ENCODE data around the gene EIF4ENIF1. TPM values are rescaled to one million over a fixed set of nuclear protein-coding genes. Genes with fewer than 3 reads are reported as not detected.
"Not testable (repeated sequence)": the region's sequence is repeated elsewhere in the genome, so short reads cannot be mapped to it uniquely, and the experiment has no call there.

The EIF4ENIF1 gene
- total RNA-seq, 1 donor from 2014 or later: 29.0 TPM

DNA sequence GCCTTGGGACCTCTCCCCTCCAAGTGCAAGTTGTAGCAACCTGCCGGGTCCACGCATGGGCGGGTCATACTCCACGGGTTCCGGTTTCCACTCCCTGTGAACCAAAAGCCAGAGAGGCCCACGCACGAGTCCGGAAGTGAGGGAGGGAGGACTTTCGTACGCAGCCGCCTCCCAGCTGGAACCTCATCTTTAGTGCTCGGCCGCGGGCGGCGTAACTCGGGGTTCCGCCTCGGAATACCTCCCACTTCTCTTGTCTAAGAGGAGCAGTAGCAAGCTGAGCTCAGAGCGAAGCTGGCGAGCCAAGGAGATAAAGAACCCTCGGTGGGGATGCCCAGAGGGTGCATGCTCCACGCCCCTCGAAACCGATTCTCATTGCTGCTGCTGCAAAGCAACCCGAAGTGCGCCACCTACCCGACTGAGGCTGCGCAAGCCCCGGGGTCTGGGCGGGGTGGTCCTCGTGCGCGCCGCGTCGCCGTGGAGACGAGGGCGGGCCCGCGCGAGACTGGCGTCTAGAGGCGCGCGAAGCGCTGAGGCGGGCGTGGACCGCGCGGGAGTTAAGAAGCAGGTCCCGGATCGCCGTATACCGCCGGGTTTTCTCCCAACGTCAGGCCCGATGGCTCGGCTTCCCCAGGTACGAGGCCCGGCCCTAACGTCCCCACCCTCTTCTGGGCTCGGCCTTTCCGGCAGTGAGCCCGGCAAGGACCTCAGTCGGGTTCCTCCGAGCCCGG, 6.5 kb upstream of the EIF4ENIF1 start, which contains the start of gene SFI1:
Gene SFI1, plus strand, starts transcription at position 530 of the 728 bp plus-strand sequence. CDS start 11,749 bp downstream, outside the sequence.
- H3K4me1 ChIP-seq: peaks cover 42% of the 10 kb centered on the region
- H3K9me3 ChIP-seq (replicated peaks): no peaks in the 10 kb centered on the region
- DNase-seq: peak; percentile 93
- H3K36me3 ChIP-seq: peaks cover 7% of the 10 kb centered on the region
- H3K27ac ChIP-seq (replicated peaks): peak within 1 kb of the TSS; percentile 86
- TF ChIP-seq CTCF (IDR thresholded peaks at IDR 0.05; ENCODE audit: borderline replicate concordance): peak; percentile 45
- peak within 1 kb of the TSS; percentile 80 for H3K4me3 ChIP-seq
- H3K27me3 ChIP-seq (ENCODE audit: low read depth): no peaks in the 10 kb centered on the region
- intact Hi-C loops (cut with micrococcal nuclease): no loop called here

DNA sequence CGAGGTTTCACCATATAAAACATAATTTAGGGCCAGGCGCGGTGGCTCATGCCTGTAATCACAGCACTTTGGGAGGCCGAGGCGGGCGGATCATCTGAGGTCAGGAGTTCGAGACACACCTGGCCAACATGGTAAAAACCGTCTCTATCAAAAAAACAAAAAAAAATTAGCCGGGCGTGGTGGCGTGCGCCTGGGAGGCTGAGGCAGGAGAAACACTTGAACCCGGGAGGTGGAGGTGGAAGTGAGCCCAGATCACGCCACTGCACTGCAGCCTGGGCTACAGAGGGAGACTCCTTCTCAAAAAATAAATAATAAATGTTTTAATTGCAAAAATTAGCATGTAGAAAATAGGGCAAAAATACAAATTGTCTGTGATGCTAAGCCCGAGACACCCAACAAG, 5.7 kb upstream of the EIF4ENIF1 start:
- H3K9me3 ChIP-seq (replicated peaks): no peaks in the 10 kb centered on the region
- TF ChIP-seq CTCF (IDR thresholded peaks at IDR 0.05; ENCODE audit: borderline replicate concordance): no peak
- no peak for DNase-seq
- H3K27ac ChIP-seq (replicated peaks): peak overlapping the region; percentile 86
- H3K4me1 ChIP-seq: peaks cover 51% of the 10 kb centered on the region
- H3K4me3 ChIP-seq: peak overlapping the region; percentile 80
- intact Hi-C loops (cut with micrococcal nuclease): no loop called here
- H3K27me3 ChIP-seq (ENCODE audit: low read depth): no peaks in the 10 kb centered on the region
- H3K36me3 ChIP-seq: no peaks in the 10 kb centered on the region

GRCh38 chr22:31493355-31493754, 3.7 kb upstream of the EIF4ENIF1 start:
- intact Hi-C loops (cut with micrococcal nuclease); H3K4me3 ChIP-seq; H3K36me3 ChIP-seq; H3K27me3 ChIP-seq (ENCODE audit: low read depth); DNase-seq; H3K9me3 ChIP-seq (replicated peaks): not testable (repeated sequence)
- peaks cover 65% of the 10 kb centered on the region for H3K4me1 ChIP-seq
- peak overlapping the region; percentile 55 for H3K27ac ChIP-seq (replicated peaks)

DNA sequence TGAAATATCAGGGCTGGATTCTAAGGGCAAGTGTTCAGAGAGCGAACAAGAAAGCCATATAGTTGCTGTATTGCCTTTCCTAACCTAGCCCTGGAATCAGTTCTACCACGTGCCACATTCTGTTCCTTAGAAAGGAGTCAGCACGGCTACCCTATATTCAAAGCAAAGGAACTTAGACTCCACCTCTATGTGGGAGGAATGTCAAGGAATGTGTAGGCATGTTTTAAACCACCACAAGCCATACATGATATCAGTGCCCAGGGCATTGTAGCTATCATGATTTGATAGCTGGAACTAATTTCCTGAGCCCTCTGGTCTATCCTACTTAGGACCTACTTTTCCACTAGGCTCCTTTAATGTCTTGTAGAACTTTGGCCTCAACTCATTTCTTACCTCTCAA, 2.5 kb upstream of the EIF4ENIF1 start:
- Histone ChIP-seq H3K27me3 (ENCODE audit: low read depth) (no peaks in the 10 kb centered on the region), H3K27ac (replicated peaks) (no peak overlapping the region), H3K9me3 (replicated peaks) (no peaks in the 10 kb centered on the region), H3K36me3 (peaks cover 12% of the 10 kb centered on the region), H3K4me3 (no peak overlapping the region), H3K4me1 (peaks cover 73% of the 10 kb centered on the region)
- intact Hi-C loops (cut with micrococcal nuclease): no loop called here
- no peak for DNase-seq
- TF ChIP-seq CTCF (IDR thresholded peaks at IDR 0.05; ENCODE audit: borderline replicate concordance): no peak

DNA sequence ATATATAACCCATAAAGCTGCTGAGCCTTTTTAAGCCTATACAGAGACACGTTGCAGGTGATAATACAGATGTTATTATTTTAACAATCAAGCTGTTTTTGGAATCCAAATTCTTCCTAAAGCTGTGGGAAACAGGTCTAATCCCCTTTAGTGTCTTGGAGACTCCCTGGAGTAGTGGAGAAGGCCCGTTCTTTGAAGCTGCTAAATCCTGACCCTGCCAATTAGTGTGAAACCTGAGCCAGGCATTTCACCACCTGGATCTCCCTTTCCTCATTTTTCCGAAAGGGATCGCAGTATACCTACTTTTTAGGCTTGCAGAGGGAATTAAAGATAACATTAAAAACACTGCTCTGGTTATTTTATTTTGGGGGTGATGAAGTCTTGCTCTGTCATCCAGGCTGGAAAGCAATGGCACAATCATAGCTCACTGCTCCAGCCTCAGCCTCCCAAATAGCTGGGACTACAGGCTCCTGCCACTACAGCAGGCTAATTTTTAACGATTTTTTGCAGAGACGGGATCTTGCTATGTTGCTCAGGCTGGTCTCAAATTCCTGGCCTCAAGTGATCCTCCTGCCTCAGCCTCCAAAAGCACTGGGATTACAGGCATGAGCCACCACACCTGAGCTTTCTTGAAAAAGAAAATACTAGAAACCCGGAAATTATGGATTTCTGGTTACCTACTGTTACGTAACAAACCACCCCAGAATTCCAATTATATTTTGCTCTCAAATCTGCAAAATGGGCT, 1.7 kb upstream of the EIF4ENIF1 start:
- no peak for DNase-seq
- no peak for TF ChIP-seq CTCF (IDR thresholded peaks at IDR 0.05; ENCODE audit: borderline replicate concordance)
- H3K4me1 ChIP-seq: peaks cover 66% of the 10 kb centered on the region
- intact Hi-C loops (cut with micrococcal nuclease): no loop called here
- peak overlapping the region; percentile 99 for H3K27ac ChIP-seq (replicated peaks)
- H3K27me3 ChIP-seq (ENCODE audit: low read depth): no peaks in the 10 kb centered on the region
- H3K9me3 ChIP-seq (replicated peaks): no peaks in the 10 kb centered on the region
- H3K36me3 ChIP-seq: peaks cover 19% of the 10 kb centered on the region
- peak overlapping the region; percentile 91 for H3K4me3 ChIP-seq

GRCh38 chr22:31490496-31490925, 869 bp upstream of the EIF4ENIF1 start:
- peak overlapping the region; percentile 91 for H3K4me3 ChIP-seq
- H3K27ac ChIP-seq (replicated peaks): peak overlapping the region; percentile 99
- H3K4me1 ChIP-seq: peaks cover 58% of the 10 kb centered on the region
- peak; percentile 17 for TF ChIP-seq CTCF (IDR thresholded peaks at IDR 0.05; ENCODE audit: borderline replicate concordance)
- no peaks in the 10 kb centered on the region for H3K27me3 ChIP-seq (ENCODE audit: low read depth)
- no peaks in the 10 kb centered on the region for H3K9me3 ChIP-seq (replicated peaks)
- DNase-seq: peak; percentile 16
- peaks cover 25% of the 10 kb centered on the region for H3K36me3 ChIP-seq
- intact Hi-C loops (cut with micrococcal nuclease): no loop called here

All from left ventricle myocardium inferior (tissue), 1 donor.